Skin epidermis (tissue), 12 donors: ENCODE results near the gene CAPN11.
"Not testable (repeated sequence)": the region's sequence is repeated elsewhere in the genome, so short reads cannot be mapped to it uniquely, and the experiment has no call there.

Experiments used
- H3K27ac ChIP-seq, 21 experiments: fragments of 200-600 bp; sonication (generic) in 11 of 21; one replicate each; pipeline ENCODE4 v1.5.0; 2020; ENCODE audit warnings: mild to moderate bottlenecking in 3 of 21, inconsistent platforms in 2 of 21, moderate library complexity in 2 of 21
- H3K4me3 ChIP-seq, 7 experiments: fragments of 200-600 bp; sonication (generic) in 2 of 7; one replicate each; pipeline ENCODE4 v1.5.0; 2020; ENCODE audit warnings: inconsistent platforms in 2 of 7, mild to moderate bottlenecking in 2 of 7, moderate library complexity in 1 of 7

CAPN11 gene

DNA sequence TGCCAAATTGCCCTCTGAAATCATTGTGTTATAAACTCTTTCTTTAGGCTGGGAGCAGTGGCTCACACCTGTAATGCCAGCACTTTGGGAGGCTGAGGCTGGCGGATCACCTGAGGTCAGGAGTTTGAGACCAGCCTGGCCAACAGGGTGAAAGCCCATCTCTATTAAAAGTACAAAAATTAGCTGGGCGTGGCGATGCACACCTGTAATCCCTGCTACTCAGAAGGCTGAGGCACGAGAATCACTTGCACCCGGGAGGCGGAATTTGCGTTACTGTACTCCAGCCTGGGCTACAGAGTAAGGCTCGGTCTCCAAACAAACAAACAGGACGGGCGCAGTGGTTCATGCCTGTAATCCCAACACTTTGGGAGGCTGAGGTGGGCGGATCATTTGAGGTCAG lies 37.7 kb downstream of the CAPN11 start:
- not testable (repeated sequence) for H3K4me3 ChIP-seq, H3K27ac ChIP-seq

DNA sequence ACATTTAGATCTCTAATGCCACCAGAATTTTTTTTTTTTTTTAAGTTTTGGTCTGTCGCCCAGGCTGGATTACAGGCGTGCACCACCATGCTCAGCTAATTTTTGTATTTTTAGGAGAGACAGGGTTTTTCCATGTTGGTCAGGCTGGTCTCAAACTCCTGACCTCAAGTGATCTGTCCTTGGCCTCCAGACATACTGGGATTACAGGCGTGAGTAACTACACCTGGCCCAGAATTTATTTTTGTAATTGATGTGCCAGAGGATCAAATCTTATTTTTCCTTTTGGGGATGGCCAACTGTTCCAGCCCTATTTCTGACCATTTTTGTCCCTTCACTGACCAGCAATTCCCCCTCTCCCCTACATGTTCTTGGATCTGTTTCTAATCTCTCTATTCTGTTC lies 40.1 kb downstream of the CAPN11 start:
- H3K27ac ChIP-seq = no peak overlapping the region
- no peak overlapping the region for H3K4me3 ChIP-seq

GRCh38 chr6:44199883-44200282 lies 41.3 kb downstream of the CAPN11 start:
- no peak overlapping the region for H3K4me3 ChIP-seq
- peak overlapping the region in 6 of 21 experiments; percentile 70 to 90 (median 82) for H3K27ac ChIP-seq

DNA sequence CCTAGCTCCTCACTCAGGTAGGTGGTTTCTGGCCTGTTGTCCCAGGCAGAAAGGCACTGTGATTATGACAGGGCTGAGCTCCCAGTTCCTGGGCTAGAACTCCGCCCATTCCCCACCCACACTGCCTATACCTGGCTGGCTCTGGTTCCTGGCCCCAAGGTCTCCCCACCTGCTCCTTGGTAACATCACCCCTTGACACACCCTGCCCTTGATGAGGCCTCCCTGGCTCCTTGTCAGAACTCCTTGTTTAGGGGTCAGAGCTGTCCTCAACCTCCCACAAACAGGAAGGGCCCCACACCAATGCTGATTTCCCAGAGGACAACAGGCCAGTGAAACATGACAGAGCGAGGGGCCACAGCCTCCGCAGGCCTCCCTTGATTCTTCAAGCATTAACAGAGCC lies 42.6 kb downstream of the CAPN11 start:
- Histone ChIP-seq H3K27ac (peak overlapping the region in 20 of 21 experiments; percentile 52 to 90 (median 81)), H3K4me3 (peak overlapping the region in 1 of 7 experiments; percentile 19)

- peak overlapping the region in 20 of 21 experiments; percentile 52 to 90 (median 81) for H3K27ac ChIP-seq
Observed at GRCh38 chr6:44201638-44202303, 43.2 kb downstream of the CAPN11 start.

GRCh38 chr6:44202332-44202971 lies 43.8 kb downstream of the CAPN11 start:
- peak overlapping the region in 19 of 21 experiments; percentile 0 to 90 (median 70) for H3K27ac ChIP-seq

More at GRCh38 chr6:44201638-44202303, 43.2 kb downstream of the CAPN11 start:
- H3K4me3 ChIP-seq = peak overlapping the region in 1 of 7 experiments; percentile 19

DNA sequence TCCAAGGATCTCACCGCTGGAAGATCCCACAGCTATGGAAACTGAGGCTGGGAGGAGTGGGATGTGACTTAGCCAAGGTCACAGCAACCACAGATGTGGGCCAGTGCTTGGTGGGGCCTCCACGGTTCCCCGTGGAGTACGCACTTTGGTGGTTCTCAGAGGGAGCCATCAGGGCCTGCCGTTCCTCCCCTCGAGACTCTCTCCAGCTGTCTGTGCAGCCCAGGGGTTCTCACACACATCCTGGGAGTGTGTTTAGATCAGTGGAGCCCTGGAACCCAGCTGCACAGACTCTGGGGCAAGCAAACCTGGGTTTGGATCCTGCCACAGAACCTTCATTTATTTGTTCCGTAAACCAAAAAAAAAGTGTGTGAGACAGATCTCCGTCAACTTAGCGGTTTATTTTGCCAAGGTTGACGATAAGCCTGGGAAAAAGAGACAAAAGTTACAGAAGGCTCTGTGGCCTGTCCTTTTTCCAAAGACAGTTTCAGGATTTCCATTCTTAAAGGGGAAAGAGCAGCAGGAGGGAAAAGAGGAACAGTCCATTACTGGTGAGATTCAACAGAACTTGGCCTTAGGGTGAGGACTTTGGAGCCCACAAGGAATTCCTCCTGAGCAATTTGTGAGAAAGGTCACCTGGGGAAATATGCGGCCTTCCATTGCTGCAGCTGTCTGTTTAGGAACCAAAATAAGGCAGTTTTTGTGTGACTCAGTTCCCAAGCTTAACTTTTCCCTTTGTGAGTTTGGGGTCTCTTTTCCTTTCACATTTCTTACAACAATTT lies 44.5 kb downstream of the CAPN11 start:
- H3K27ac ChIP-seq = peak overlapping the region in 16 of 21 experiments; percentile 0 to 90 (median 58)
- no peak overlapping the region for H3K4me3 ChIP-seq

More at GRCh38 chr6:44202332-44202971, 43.8 kb downstream of the CAPN11 start:
- no peak overlapping the region for H3K4me3 ChIP-seq

GRCh38 chr6:44203955-44204354 lies 45.3 kb downstream of the CAPN11 start:
- Histone ChIP-seq H3K27ac (peak overlapping the region in 6 of 21 experiments; percentile 0 to 87 (median 42)), H3K4me3 (no peak overlapping the region)

- no peak overlapping the region for H3K4me3 ChIP-seq
- H3K27ac ChIP-seq = no peak overlapping the region
Observed at GRCh38 chr6:44207966-44208365, 49.3 kb downstream of the CAPN11 start.

GRCh38 chr6:44211284-44211683 lies 52.7 kb downstream of the CAPN11 start:
- Histone ChIP-seq H3K27ac (no peak overlapping the region), H3K4me3 (no peak overlapping the region)

GRCh38 chr6:44214307-44214706 lies 55.7 kb downstream of the CAPN11 start:
- Histone ChIP-seq H3K4me3 (no peak overlapping the region), H3K27ac (no peak overlapping the region)

- H3K27ac ChIP-seq = peak within 1 kb of the TSS in 14 of 21 experiments; percentile 2 to 91 (median 63)
- no peak within 1 kb of the TSS for H3K4me3 ChIP-seq
Observed at GRCh38 chr6:44216677-44217331, 58.2 kb downstream of the CAPN11 start, which contains the start of gene MYMX. Gene MYMX, plus strand, starts transcription at chr6:44216926. Its CDS starts 546 bp downstream, at chr6:44217472.

- H3K27ac ChIP-seq = peak overlapping the region in 15 of 21 experiments; percentile 2 to 91 (median 60)
- no peak overlapping the region for H3K4me3 ChIP-seq
Observed at GRCh38 chr6:44217332-44218143, 58.9 kb downstream of the CAPN11 start.

DNA sequence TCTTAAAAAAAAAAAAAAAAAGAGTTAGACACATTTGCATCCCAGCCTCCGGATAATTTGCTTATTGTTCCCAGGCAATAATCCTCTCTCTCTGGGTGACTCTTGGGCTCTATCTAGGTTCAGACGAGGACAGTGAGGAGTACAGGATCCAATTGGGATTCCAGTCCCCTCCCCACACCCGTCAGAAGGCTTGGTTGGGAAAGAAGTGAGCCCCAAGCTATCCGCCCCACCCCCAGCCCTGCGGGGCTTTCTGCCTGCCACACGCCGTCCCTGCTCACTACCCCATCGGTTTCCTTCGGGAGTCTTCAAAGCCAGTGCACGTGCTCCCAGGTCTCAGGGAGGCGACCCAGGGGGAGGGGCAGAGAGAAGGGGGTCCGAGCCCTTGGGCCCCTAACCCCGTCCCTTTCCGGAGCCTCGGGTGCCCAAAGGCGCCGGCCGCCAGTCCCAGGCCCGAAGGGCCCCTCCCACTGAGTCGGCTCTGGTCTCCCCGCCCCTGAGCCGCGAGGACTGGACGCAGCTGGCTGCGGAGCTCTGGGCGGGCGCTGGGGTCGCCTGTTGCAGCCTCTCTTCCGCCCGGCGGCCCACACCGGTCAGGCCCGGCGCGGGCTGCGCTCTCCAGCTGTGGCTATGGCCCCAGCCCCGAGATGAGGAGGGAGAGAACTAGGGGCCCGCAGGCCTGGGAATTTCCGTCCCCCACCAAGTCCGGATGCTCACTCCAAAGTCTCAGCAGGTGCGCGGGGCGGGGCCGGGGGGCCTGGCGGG lies 60.6 kb downstream of the CAPN11 start:
- peak overlapping the region; percentile 25 to 44 (median 36) for H3K4me3 ChIP-seq
- peak overlapping the region in 20 of 21 experiments; percentile 6 to 91 (median 68) for H3K27ac ChIP-seq

DNA sequence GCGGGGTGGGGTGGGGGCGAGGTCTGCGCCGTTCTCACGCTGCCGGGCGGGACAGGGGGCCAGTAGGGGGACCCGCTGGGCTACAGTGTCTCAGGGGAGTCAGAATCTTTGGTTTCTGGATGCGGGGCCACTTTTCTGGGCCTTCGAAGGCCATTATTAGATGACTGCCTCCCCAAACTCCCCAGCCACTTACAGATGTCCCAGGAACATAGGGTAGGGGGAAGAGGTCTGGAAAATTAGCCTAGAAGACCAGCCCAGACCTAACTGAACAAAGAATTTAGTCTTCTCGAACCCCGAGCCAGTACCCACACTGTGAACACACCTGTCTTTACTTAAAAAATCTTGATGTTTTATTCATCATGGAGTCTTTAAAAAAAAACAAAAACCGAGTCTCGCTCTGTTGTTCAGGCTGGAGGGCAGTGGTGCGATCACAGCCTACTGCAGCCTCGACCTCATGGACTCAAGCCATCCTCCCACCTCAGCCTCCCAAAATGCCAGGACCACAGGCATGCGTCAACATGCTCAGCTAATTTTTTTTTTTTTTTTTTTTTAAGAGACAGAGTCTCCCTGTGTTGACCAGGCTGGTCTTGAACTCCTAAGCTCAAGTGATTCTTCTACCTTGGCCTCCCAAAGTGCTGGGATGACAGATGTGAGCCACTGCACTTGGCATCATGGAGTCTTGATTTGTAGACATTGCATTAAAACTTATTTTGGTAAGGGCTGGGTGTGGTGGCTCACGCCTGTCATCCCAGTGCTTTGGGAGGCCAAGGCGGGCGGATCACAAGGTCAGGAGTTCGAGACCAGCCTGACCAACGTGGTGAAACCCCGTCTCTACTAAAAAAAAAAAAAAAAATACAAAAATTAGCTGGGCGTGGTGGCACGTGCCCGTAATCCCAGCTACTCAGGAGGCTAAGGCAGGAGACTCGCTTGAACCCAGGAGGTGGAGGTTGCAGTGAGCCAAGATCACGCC lies 61.5 kb downstream of the CAPN11 start:
- Histone ChIP-seq H3K27ac (peak overlapping the region in 20 of 21 experiments; percentile 6 to 91 (median 72)), H3K4me3 (peak overlapping the region; percentile 25 to 44 (median 36))

DNA sequence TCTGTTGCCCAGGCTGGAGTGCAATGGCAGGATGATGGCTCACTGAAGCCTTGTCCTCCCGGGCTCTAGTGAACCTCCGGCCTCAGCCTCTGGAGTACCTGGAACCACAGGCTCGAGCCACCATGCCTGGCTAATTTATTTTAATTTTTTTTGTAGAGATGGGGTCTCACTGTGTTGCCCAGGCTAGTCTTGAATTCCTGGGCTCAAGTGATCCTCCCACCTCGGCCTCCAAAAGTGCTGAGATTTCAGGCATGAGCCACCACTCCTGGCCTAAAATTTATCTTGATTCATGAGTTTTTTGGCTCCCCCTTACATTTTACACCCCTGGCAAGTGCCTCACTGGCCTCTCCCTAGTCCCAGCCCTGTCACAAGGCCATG lies 62.3 kb downstream of the CAPN11 start:
- Histone ChIP-seq H3K27ac (peak overlapping the region in 18 of 21 experiments; percentile 47 to 91 (median 80)), H3K4me3 (no peak overlapping the region)
